GM12878 (cell line): Measurements from ENCODE around the gene PHF14. TPM values are rescaled to one million over a fixed set of nuclear protein-coding genes. Genes with fewer than 3 reads are reported as not detected.

Experiments
- BCL11A ChIP-seq: IDR thresholded peaks from 2 replicates; pipeline ENCODE4 v1.6.1; 2011; ENCODE audit warnings: low read depth, low read length
- EED ChIP-seq: sonication (generic); IDR thresholded peaks from 2 replicates; pipeline ENCODE4 v1.6.1; 2016; ENCODE audit warnings: antibody characterized with exemption, low read depth
- EP300 ChIP-seq, 2 experiments: fragments of 150-350 bp in 1 of 2; IDR thresholded peaks; 2 replicates each; pipeline ENCODE4 v1.6.1; 2011 to 2012; ENCODE audit warnings: low read depth in 2 of 2, low read length in 2 of 2, borderline replicate concordance in 1 of 2, improper control_type of control experiment in 1 of 2, inconsistent platforms in 1 of 2; ENCODE audit not compliant: control insufficient read depth in 1 of 2
- ETV6 ChIP-seq, 2 experiments: fragments of 450-650 bp in 1 of 2; IDR thresholded peaks in 1 of 2; conservative IDR thresholded peaks in 1 of 2; 2 replicates each; pipeline ENCODE4 v1.6.1; 2014; ENCODE audit warnings: antibody characterized with exemption in 1 of 2, borderline replicate concordance in 1 of 2, low read depth in 1 of 2, mild to moderate bottlenecking in 1 of 2, moderate library complexity in 1 of 2
- IKZF2 ChIP-seq, 2 experiments: fragments of 450-650 bp; IDR thresholded peaks; 2 replicates each; pipeline ENCODE4 v1.6.1; 2017; ENCODE audit warnings: mild to moderate bottlenecking in 2 of 2, moderate library complexity in 2 of 2
- KDM1A ChIP-seq: fragments of 200-600 bp; sonication (generic); IDR thresholded peaks from 2 replicates; pipeline ENCODE4 v1.6.1; 2016; ENCODE audit warnings: borderline replicate concordance
- KLF5 ChIP-seq: fragments of 450-650 bp; IDR thresholded peaks from 2 replicates; pipeline ENCODE4 v1.6.1; 2014; ENCODE audit warnings: mild to moderate bottlenecking; ENCODE audit not compliant: partially characterized antibody
- LARP7 ChIP-seq: fragments of 450-650 bp; IDR thresholded peaks from 2 replicates; pipeline ENCODE4 v1.6.1; 2017; ENCODE audit warnings: mild to moderate bottlenecking
- NBN ChIP-seq: fragments of 450-650 bp; IDR thresholded peaks from 2 replicates; pipeline ENCODE4 v1.6.1; 2016
- NFXL1 ChIP-seq: fragments of 450-650 bp; IDR thresholded peaks from 2 replicates; pipeline ENCODE4 v1.6.1; 2017; ENCODE audit warnings: antibody characterized with exemption, mild to moderate bottlenecking, borderline replicate concordance
- PML ChIP-seq: IDR thresholded peaks from 2 replicates; pipeline ENCODE4 v1.6.1; 2012; ENCODE audit warnings: low read length, inconsistent platforms
- SPI1 ChIP-seq: IDR thresholded peaks from 2 replicates; pipeline ENCODE4 v1.6.1; 2011; ENCODE audit warnings: low read depth, mild to moderate bottlenecking, low read length, moderate library complexity, borderline replicate concordance; ENCODE audit not compliant: insufficient read depth
- SUZ12 ChIP-seq: fragments of 200-600 bp; sonication (generic); IDR thresholded peaks from one replicate; pipeline ENCODE4 v1.6.1; 2018; ENCODE audit warnings: antibody characterized with exemption, mild to moderate bottlenecking; ENCODE audit not compliant: unreplicated experiment
- TCF3 ChIP-seq: IDR thresholded peaks from 2 replicates; pipeline ENCODE4 v1.6.1; 2012; ENCODE audit warnings: low read depth, mild to moderate bottlenecking, low read length, borderline replicate concordance; ENCODE audit not compliant: insufficient read depth
- WRNIP1 ChIP-seq: IDR thresholded peaks from 2 replicates; pipeline ENCODE4 v1.6.1; 2011; ENCODE audit warnings: low read depth, low read length, improper control_type of control experiment, borderline replicate concordance
- ZBED1 ChIP-seq: IDR thresholded peaks from 2 replicates; pipeline ENCODE4 v1.6.1; 2016; ENCODE audit warnings: borderline replicate concordance
- ZZZ3 ChIP-seq: IDR thresholded peaks from 2 replicates; pipeline ENCODE4 v1.6.1; 2011; ENCODE audit warnings: low read depth; ENCODE audit not compliant: control insufficient read depth, insufficient read length
- polyA plus RNA-seq, 11 experiments: library from polyadenylated mRNA; depleted of rRNA in 4 of 11; unstranded in 6 of 11; stranded (reverse) in 5 of 11; fragments of >200 nt; fragmentation: Nextera tagmentation in 4 of 11; fragmentation: Illumina TruSeq in 1 of 11; extraction: Ambion mirVana in 4 of 11; extraction: Trizol in 1 of 11; gene quantifications; 1 replicate in 1 of 11; 2 replicates in 10 of 11; pipeline versions ENCODE4 v1.2.1 to v1.2.3, GENCODE V29; 2011 to 2016; ENCODE audit warnings: inconsistent platforms in 2 of 11, missing spikeins in 2 of 11, low read depth in 1 of 11
- total RNA-seq, 4 experiments: library from RNA; depleted of rRNA in 3 of 4; stranded (reverse); fragments of >200 nt in 3 of 4; fragmentation: Illumina TruSeq in 1 of 4; extraction: Trizol in 1 of 4; gene quantifications; 2 replicates each; pipeline versions ENCODE4 v1.2.1 to v1.2.3, GENCODE V29; 2013 to 2021
- TF ChIP-seq, protein P1 (sequence below): IDR thresholded peaks from 2 replicates; pipeline ENCODE4 v1.6.1; 2012; ENCODE audit warnings: low read depth, low read length, improper control_type of control experiment
- TF ChIP-seq, protein P2 (sequence below): fragments of 150-350 bp; IDR thresholded peaks from 2 replicates; pipeline ENCODE4 v1.6.1; 2016; ENCODE audit warnings: low read depth, low read length
- TF ChIP-seq, protein P3 (sequence below): fragments of 150-350 bp; IDR thresholded peaks from 2 replicates; pipeline ENCODE4 v1.6.1; 2014; ENCODE audit warnings: mild to moderate bottlenecking, low read depth, low read length
- TF ChIP-seq, protein P4 (sequence below): fragments of 450-650 bp; IDR thresholded peaks from 2 replicates; pipeline ENCODE4 v1.6.1; 2018; ENCODE audit warnings: mild to moderate bottlenecking, low read depth, moderate library complexity; ENCODE audit not compliant: partially characterized antibody

The PHF14 gene
- total and polyA plus RNA-seq, 10 of the 15 experiments (the other 5 are each of a cell fraction or from before 2014, with no cell fraction given): 21.3 to 47.1 (median 29.9) TPM

DNA sequence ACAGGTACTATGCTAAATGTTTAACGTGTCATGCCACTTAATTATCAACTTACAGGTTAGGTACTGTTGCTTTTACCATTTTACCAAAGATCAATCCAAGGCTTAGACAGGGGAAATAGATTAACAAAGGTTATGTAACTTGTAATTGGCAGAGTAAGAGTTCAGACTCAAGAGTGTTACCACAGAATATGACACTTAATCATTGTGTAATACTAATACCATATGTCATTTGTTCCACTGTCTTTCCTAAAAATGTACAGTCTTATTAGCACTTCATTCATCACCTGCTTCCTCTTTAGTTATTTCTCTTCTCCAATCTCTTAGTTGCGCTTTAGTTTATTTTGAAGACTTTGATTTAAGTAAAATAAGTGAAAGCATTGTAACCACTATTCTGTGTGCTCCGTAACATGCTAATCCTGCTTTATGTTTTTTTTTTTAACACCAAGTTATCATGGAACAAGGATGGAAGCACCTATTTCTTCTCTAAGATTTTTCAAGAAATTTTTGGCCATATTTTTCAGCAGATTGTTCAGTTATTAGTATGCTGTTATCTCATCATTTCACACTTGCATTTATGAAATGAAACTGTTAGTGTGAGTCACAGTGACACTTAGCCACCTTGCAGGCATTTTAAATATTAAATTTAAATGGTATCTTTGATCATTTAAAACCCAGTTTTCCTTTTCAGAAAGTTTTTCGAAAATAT lies 197.3 kb downstream of the PHF14 start (continued):
- TF ChIP-seq SPI1 (no peak), WRNIP1 (no peak), NBN (no peak), PML (no peak), IKZF2 (IDR thresholded peaks at IDR 0.05) (no peak; a peak in 1 of 4 replicates), ETV6 (conservative IDR thresholded peaks at IDR 0.05 in 1 of 2, IDR thresholded peaks at IDR 0.05 in 1 of 2; ENCODE audit: borderline replicate concordance in 1 of 2, low read depth in 1 of 2) (no peak), BCL11A (no peak), EED (no peak), KLF5 (no peak), TCF3 (no peak), NFXL1 (no peak), KDM1A (no peak), EP300 (IDR thresholded peaks at IDR 0.05; ENCODE audit: borderline replicate concordance in 1 of 2, control insufficient read depth in 1 of 2, low read depth in 2 of 2, low read length in 2 of 2) (0 out of 4 replicates have a peak, but pooled peaks of 1 of the 2 experiments have one; percentile 8), SUZ12 (no peak), ZBED1 (no peak), LARP7 (no peak), ZZZ3 (no peak)
- TF ChIP-seq, protein P1, sequence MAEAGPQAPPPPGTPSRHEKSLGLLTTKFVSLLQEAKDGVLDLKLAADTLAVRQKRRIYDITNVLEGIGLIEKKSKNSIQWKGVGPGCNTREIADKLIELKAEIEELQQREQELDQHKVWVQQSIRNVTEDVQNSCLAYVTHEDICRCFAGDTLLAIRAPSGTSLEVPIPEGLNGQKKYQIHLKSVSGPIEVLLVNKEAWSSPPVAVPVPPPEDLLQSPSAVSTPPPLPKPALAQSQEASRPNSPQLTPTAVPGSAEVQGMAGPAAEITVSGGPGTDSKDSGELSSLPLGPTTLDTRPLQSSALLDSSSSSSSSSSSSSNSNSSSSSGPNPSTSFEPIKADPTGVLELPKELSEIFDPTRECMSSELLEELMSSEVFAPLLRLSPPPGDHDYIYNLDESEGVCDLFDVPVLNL: no peak
- TF ChIP-seq, protein P2, sequence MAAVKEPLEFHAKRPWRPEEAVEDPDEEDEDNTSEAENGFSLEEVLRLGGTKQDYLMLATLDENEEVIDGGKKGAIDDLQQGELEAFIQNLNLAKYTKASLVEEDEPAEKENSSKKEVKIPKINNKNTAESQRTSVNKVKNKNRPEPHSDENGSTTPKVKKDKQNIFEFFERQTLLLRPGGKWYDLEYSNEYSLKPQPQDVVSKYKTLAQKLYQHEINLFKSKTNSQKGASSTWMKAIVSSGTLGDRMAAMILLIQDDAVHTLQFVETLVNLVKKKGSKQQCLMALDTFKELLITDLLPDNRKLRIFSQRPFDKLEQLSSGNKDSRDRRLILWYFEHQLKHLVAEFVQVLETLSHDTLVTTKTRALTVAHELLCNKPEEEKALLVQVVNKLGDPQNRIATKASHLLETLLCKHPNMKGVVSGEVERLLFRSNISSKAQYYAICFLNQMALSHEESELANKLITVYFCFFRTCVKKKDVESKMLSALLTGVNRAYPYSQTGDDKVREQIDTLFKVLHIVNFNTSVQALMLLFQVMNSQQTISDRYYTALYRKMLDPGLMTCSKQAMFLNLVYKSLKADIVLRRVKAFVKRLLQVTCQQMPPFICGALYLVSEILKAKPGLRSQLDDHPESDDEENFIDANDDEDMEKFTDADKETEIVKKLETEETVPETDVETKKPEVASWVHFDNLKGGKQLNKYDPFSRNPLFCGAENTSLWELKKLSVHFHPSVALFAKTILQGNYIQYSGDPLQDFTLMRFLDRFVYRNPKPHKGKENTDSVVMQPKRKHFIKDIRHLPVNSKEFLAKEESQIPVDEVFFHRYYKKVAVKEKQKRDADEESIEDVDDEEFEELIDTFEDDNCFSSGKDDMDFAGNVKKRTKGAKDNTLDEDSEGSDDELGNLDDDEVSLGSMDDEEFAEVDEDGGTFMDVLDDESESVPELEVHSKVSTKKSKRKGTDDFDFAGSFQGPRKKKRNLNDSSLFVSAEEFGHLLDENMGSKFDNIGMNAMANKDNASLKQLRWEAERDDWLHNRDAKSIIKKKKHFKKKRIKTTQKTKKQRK: no peak
- TF ChIP-seq, protein P3, sequence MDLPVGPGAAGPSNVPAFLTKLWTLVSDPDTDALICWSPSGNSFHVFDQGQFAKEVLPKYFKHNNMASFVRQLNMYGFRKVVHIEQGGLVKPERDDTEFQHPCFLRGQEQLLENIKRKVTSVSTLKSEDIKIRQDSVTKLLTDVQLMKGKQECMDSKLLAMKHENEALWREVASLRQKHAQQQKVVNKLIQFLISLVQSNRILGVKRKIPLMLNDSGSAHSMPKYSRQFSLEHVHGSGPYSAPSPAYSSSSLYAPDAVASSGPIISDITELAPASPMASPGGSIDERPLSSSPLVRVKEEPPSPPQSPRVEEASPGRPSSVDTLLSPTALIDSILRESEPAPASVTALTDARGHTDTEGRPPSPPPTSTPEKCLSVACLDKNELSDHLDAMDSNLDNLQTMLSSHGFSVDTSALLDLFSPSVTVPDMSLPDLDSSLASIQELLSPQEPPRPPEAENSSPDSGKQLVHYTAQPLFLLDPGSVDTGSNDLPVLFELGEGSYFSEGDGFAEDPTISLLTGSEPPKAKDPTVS: no peak
- TF ChIP-seq, protein P4, sequence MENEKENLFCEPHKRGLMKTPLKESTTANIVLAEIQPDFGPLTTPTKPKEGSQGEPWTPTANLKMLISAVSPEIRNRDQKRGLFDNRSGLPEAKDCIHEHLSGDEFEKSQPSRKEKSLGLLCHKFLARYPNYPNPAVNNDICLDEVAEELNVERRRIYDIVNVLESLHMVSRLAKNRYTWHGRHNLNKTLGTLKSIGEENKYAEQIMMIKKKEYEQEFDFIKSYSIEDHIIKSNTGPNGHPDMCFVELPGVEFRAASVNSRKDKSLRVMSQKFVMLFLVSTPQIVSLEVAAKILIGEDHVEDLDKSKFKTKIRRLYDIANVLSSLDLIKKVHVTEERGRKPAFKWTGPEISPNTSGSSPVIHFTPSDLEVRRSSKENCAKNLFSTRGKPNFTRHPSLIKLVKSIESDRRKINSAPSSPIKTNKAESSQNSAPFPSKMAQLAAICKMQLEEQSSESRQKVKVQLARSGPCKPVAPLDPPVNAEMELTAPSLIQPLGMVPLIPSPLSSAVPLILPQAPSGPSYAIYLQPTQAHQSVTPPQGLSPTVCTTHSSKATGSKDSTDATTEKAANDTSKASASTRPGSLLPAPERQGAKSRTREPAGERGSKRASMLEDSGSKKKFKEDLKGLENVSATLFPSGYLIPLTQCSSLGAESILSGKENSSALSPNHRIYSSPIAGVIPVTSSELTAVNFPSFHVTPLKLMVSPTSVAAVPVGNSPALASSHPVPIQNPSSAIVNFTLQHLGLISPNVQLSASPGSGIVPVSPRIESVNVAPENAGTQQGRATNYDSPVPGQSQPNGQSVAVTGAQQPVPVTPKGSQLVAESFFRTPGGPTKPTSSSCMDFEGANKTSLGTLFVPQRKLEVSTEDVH: no peak
